Measurements from ENCODE around the gene E2F7.

The E2F7 gene

DNA sequence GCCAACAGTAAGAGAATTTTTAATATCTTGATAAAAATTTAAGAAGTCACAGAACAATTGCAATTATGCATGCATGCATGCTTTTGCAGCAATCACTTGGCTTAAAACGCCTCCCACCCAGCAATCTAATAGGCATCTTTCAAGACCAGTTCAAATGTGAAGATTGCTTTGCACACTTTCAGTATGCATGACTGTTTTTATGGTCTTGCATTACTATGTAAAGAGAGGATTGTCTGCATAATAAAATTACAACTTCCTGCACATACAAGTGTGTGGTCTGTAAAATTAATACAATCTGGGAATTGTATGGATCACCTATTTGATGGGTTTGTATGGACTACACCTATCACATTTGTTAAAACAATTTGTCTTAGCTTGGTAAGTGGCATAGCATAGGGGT is 48.8 kb downstream of the E2F7 start:
- no peak for DNase-seq (ENCODE audit: low read depth, low spot score)

GRCh38 chr12:77013091-77013490 is 52.3 kb downstream of the E2F7 start:
- no peak for DNase-seq (ENCODE audit: low read depth, low spot score)

- peak; percentile 82 for DNase-seq (ENCODE audit: low read depth, low spot score)
Observed at GRCh38 chr12:77010691-77011548, 54.4 kb downstream of the E2F7 start.

DNA sequence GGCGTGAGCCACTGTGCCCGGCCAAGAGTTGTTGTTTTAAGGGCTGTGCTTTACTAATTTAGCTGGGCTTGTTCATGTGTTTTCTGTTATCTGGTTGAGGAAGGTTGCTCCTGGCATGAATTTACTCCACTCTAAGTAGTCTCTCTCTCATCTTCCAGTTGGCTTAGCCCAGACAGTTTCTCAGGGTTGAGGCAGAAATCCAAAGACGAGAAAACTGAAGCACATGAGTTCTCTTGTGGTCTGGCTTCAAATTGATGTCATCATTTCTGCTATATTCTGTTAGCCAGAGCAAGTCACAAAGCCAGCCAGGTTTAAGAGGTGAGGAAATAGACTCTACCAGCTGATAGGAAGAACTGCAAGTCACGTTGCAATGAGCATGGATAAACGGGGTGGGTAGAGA is 57.9 kb downstream of the E2F7 start:
- no peak for DNase-seq (ENCODE audit: low read depth, low spot score)

DNA sequence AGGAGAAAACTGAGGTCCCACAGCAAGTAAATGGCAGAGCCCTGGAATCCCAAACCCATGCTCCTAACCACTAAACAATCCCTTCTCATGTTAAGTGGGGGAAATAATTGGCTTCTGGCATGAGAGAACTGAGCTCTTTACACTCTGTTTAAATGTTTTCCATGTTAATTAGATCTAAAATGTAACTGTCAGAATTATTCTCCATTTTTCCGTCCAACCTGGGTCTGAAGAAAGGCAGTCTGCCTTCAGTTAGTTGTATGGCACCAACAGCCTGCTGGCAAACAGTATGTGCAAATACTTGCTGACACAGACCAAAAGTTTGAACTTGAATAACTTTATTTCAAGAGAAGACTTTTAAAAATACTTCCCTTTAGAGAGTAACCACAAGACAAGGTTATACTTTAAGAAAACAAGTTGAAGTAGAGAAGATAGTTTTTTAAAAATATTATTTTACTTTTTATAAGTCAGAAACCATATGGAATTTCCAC is 59.7 kb downstream of the E2F7 start:
- peak; percentile 4 for DNase-seq (ENCODE audit: low read depth, low spot score)

- DNase-seq (ENCODE audit: low read depth, low spot score): no peak
Observed at GRCh38 chr12:77003914-77004313, 61.5 kb downstream of the E2F7 start.

GRCh38 chr12:77003246-77003645 is 62.1 kb downstream of the E2F7 start:
- DNase-seq (ENCODE audit: low read depth, low spot score): no peak

GRCh38 chr12:77002382-77002781 is 63.0 kb downstream of the E2F7 start:
- no peak for DNase-seq (ENCODE audit: low read depth, low spot score)

- DNase-seq (ENCODE audit: low read depth, low spot score): no peak
Observed at GRCh38 chr12:77001276-77001675, 64.1 kb downstream of the E2F7 start.

GRCh38 chr12:76998908-76999556 is 66.3 kb downstream of the E2F7 start:
- no peak for DNase-seq (ENCODE audit: low read depth, low spot score)

GRCh38 chr12:76998386-76998785 is 67.0 kb downstream of the E2F7 start:
- DNase-seq (ENCODE audit: low read depth, low spot score): no peak

- no peak for DNase-seq (ENCODE audit: low read depth, low spot score)
Observed at GRCh38 chr12:76997011-76997780, 68.2 kb downstream of the E2F7 start.

GRCh38 chr12:76990716-76991115 is 74.7 kb downstream of the E2F7 start:
- DNase-seq (ENCODE audit: low read depth, low spot score): no peak

DNA sequence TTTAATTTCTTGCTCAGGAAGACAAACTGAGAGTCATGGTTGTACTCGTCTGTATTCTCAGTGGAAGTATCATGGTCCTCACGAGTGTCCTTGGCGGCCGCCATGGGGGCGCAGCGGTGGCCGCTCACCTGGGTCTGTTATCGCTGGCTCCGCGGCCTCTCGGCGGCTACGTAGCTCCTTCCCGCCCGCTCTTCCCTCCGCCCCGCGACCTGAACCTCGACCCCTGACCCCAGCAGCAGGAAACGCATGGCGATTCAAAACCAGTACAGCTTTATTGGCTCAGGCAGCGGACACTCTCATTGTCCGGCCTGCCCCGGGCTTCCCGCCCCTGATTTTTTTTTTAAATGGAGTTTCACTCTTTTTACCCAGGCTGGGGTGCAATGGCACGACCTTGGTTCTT is 80.8 kb downstream of the E2F7 start:
- no peak for DNase-seq (ENCODE audit: low read depth, low spot score)

- no peak for DNase-seq (ENCODE audit: low read depth, low spot score)
Observed at GRCh38 chr12:76983420-76983819, 81.9 kb downstream of the E2F7 start.

DNA sequence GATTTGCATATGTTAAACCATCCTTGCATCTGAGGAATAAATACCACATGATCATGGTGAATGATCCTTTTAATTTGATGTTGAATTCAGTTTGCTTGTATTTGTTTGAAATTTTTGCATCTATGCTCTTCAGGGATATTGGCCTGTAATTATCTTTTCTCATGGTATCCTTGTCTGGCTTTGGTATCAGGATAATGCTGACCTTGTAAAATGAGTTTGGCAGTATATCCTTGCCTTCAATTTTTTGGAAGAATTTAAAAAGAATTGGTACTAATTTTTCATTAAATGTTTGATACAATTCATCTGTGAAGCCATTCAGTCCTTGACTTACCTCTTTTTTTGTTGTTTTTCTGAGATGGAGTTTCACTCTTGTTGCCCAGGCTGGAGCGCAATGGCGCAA is 85.2 kb downstream of the E2F7 start:
- no peak for DNase-seq (ENCODE audit: low read depth, low spot score)

GRCh38 chr12:76976777-76977382 is 88.5 kb downstream of the E2F7 start:
- peak; percentile 12 for DNase-seq (ENCODE audit: low read depth, low spot score)

Measured in astrocyte of the hippocampus (primary cell).